Subcutaneous adipose tissue (tissue), 4 donors: ENCODE measurements around the gene NXNL1. TPM values are rescaled to one million over a fixed set of nuclear protein-coding genes. Genes with fewer than 3 reads are reported as not detected.

ENCODE experiments used
- CTCF ChIP-seq: fragments of 450-650 bp; IDR thresholded peaks from one replicate; pipeline ENCODE4 v1.5.1; 2016; ENCODE audit warnings: low read depth, mild to moderate bottlenecking, control low read depth, antibody characterized with exemption, moderate library complexity
- total RNA-seq, 4 donors: library from RNA; depleted of rRNA; stranded (reverse); fragments of >200 nt; gene quantifications; one replicate each; pipeline ENCODE4 v1.1.0, GENCODE V29; 2016

The NXNL1 gene
- total RNA-seq, 4 donors from 2014 or later, result 1.3 to 2.1 TPM; not detected in 2

- TF ChIP-seq CTCF, result no peak
Measured at GRCh38 chr19:17419621-17420474, 40.9 kb downstream of the NXNL1 start, which contains the start of gene MVB12A. Gene MVB12A (plus strand): TSS chr19:17420047. CDS start chr19:17420136, 89 bp downstream.

- TF ChIP-seq CTCF, result no peak
Measured at GRCh38 chr19:17419154-17419620, 41.5 kb downstream of the NXNL1 start.

- no peak for TF ChIP-seq CTCF
Measured at GRCh38 chr19:17418710-17419109, 42.0 kb downstream of the NXNL1 start.

GRCh38 chr19:17415121-17415520 is 45.6 kb downstream of the NXNL1 start:
- no peak for TF ChIP-seq CTCF

GRCh38 chr19:17414097-17414496 is 46.6 kb downstream of the NXNL1 start:
- TF ChIP-seq CTCF, result no peak

- no peak for TF ChIP-seq CTCF
Measured at GRCh38 chr19:17411801-17412200, 48.9 kb downstream of the NXNL1 start.

- TF ChIP-seq CTCF, result no peak
Measured at GRCh38 chr19:17409990-17410389, 50.7 kb downstream of the NXNL1 start.
